Measurements from ENCODE around the gene TUBGCP3. TPM values are rescaled to one million over a fixed set of nuclear protein-coding genes. Genes with fewer than 3 reads are reported as not detected.
A peak's percentile ranks its signal among the peaks of the same experiment; 100 is the strongest.

Gene TUBGCP3
- total RNA-seq, 2 donors from 2014 or later = 31.0 to 32.9 TPM

GRCh38 chr13:112614835-112615234, 26.9 kb upstream of the TUBGCP3 start:
- ATAC-seq (ENCODE audit: insufficient number of reproducible peaks, low FRiP score, low read depth) (no peak), DNase-seq (ENCODE audit: low spot score) (no peak)
- Histone ChIP-seq H3K9me3 (no peaks in the 10 kb centered on the region), H3K36me3 (no peaks in the 10 kb centered on the region), H3K4me3 (no peak overlapping the region), H3K27ac (no peak overlapping the region), H3K4me1 (ENCODE audit: control insufficient read depth in 1 of 2, low read depth in 2 of 2) (no peaks in the 10 kb centered on the region), H3K27me3 (replicated peaks; ENCODE audit: insufficient read depth) (no peaks in the 10 kb centered on the region)
- TF ChIP-seq CTCF (IDR thresholded peaks at IDR 0.05) = no peak

GRCh38 chr13:112608212-112608611, 20.3 kb upstream of the TUBGCP3 start:
- TF ChIP-seq CTCF (IDR thresholded peaks at IDR 0.05) = no peak
- H3K4me1 ChIP-seq (ENCODE audit: control insufficient read depth in 1 of 2, low read depth in 2 of 2) = peaks cover 0 to 12% of the 10 kb centered on the region in 2 donors
- no peak overlapping the region for H3K4me3 ChIP-seq
- no peaks in the 10 kb centered on the region for H3K27me3 ChIP-seq (replicated peaks; ENCODE audit: insufficient read depth)
- no peaks in the 10 kb centered on the region for H3K9me3 ChIP-seq
- H3K36me3 ChIP-seq = no peaks in the 10 kb centered on the region
- ATAC-seq (ENCODE audit: insufficient number of reproducible peaks, low FRiP score, low read depth) (no peak), DNase-seq (ENCODE audit: low spot score) (no peak)
- no peak overlapping the region for H3K27ac ChIP-seq

GRCh38 chr13:112606109-112607001, 18.4 kb upstream of the TUBGCP3 start:
- DNase-seq (ENCODE audit: low spot score) (peak; percentile 68), ATAC-seq (ENCODE audit: insufficient number of reproducible peaks, low FRiP score, low read depth) (peak; percentile 69)
- H3K27ac ChIP-seq = peak overlapping the region; percentile 12 to 22
- H3K27me3 ChIP-seq (replicated peaks; ENCODE audit: insufficient read depth) = no peaks in the 10 kb centered on the region
- H3K36me3 ChIP-seq = no peaks in the 10 kb centered on the region
- TF ChIP-seq CTCF (IDR thresholded peaks at IDR 0.05) = peak; percentile 93
- H3K4me3 ChIP-seq = peak overlapping the region; percentile 70
- H3K4me1 ChIP-seq (ENCODE audit: control insufficient read depth in 1 of 2, low read depth in 2 of 2) = peaks cover 0 to 13% of the 10 kb centered on the region in 2 donors
- H3K9me3 ChIP-seq = no peaks in the 10 kb centered on the region

GRCh38 chr13:112605531-112605990, 17.6 kb upstream of the TUBGCP3 start:
- no peak for DNase-seq (ENCODE audit: low spot score)
- peak overlapping the region in 1 of 2 donors; percentile 12 for H3K27ac ChIP-seq
- H3K4me1 ChIP-seq (ENCODE audit: control insufficient read depth in 1 of 2, low read depth in 2 of 2) = peaks cover 0 to 13% of the 10 kb centered on the region in 2 donors
- no peak for ATAC-seq (ENCODE audit: insufficient number of reproducible peaks, low FRiP score, low read depth)
- H3K27me3 ChIP-seq (replicated peaks; ENCODE audit: insufficient read depth) = no peaks in the 10 kb centered on the region
- peak overlapping the region; percentile 70 for H3K4me3 ChIP-seq
- no peaks in the 10 kb centered on the region for H3K36me3 ChIP-seq
- no peaks in the 10 kb centered on the region for H3K9me3 ChIP-seq
- no peak for TF ChIP-seq CTCF (IDR thresholded peaks at IDR 0.05)

- no peak for TF ChIP-seq CTCF (IDR thresholded peaks at IDR 0.05)
- ATAC-seq (ENCODE audit: insufficient number of reproducible peaks, low FRiP score, low read depth) = no peak
- H3K27ac ChIP-seq = peak overlapping the region in 1 of 2 donors; percentile 39
Observed at GRCh38 chr13:112603641-112604225, 15.8 kb upstream of the TUBGCP3 start.

More at GRCh38 chr13:112603641-112604225, 15.8 kb upstream of the TUBGCP3 start:
- Histone ChIP-seq H3K36me3 (no peaks in the 10 kb centered on the region), H3K9me3 (no peaks in the 10 kb centered on the region), H3K4me1 (ENCODE audit: control insufficient read depth in 1 of 2, low read depth in 2 of 2) (peaks cover 0 to 13% of the 10 kb centered on the region in 2 donors), H3K4me3 (peak overlapping the region; percentile 10), H3K27me3 (replicated peaks; ENCODE audit: insufficient read depth) (no peaks in the 10 kb centered on the region)
- no peak for DNase-seq (ENCODE audit: low spot score)
